GM12864 (cell line): ENCODE results near the gene GRK1.

Source experiments
- DNase-seq: peaks from one replicate; pipeline ENCODE4 v3.0.0-alpha.2; 2011; ENCODE audit warnings: low read depth
- H3K4me3 ChIP-seq: 2 replicates; pipeline ENCODE4 v1.5.1; 2011; ENCODE audit warnings: mild to moderate bottlenecking, low read depth, low read length, control low read depth
- CTCF ChIP-seq: IDR thresholded peaks from 2 replicates; pipeline ENCODE4 v1.5.1; 2011; ENCODE audit warnings: low read depth, mild to moderate bottlenecking, moderate library complexity, low read length, control low read depth, inconsistent platforms; ENCODE audit errors: missing control alignments

The GRK1 gene

GRCh38 chr13:113638173-113638746, 28.8 kb upstream of the GRK1 start:
- DNase-seq, result no peak
- no peak overlapping the region for H3K4me3 ChIP-seq
- no peak for TF ChIP-seq CTCF

- no peak overlapping the region for H3K4me3 ChIP-seq
- no peak for TF ChIP-seq CTCF
- DNase-seq, result no peak
Observed at GRCh38 chr13:113638806-113639205, 28.2 kb upstream of the GRK1 start.

- no peak for TF ChIP-seq CTCF
- no peak for DNase-seq
- no peak overlapping the region for H3K4me3 ChIP-seq
Observed at GRCh38 chr13:113639616-113640262, 27.3 kb upstream of the GRK1 start.

GRCh38 chr13:113641426-113641825, 25.6 kb upstream of the GRK1 start:
- TF ChIP-seq CTCF, result no peak
- no peak for DNase-seq
- H3K4me3 ChIP-seq, result no peak overlapping the region

GRCh38 chr13:113642563-113642962, 24.5 kb upstream of the GRK1 start:
- H3K4me3 ChIP-seq, result no peak overlapping the region
- DNase-seq, result no peak
- no peak for TF ChIP-seq CTCF

- DNase-seq, result no peak
- TF ChIP-seq CTCF, result no peak
- no peak overlapping the region for H3K4me3 ChIP-seq
Observed at GRCh38 chr13:113643593-113643992, 23.4 kb upstream of the GRK1 start.

- no peak for TF ChIP-seq CTCF
- H3K4me3 ChIP-seq, result no peak overlapping the region
- no peak for DNase-seq
Observed at GRCh38 chr13:113644800-113645199, 22.2 kb upstream of the GRK1 start.
